Gastrocnemius medialis (tissue), 4 donors: Measurements from ENCODE around the gene PRSS23. TPM values are rescaled to one million over a fixed set of nuclear protein-coding genes. Genes with fewer than 3 reads are reported as not detected.

ENCODE experiments used
- ATAC-seq, 2 donors: fragments of 150-250 bp; one replicate each; pipeline ENCODE4 v1.9.1; 2016
- DNase-seq, 2 donors: peaks; one replicate each; pipeline ENCODE4 v3.0.0-alpha.2; 2019
- H3K27ac ChIP-seq, 4 donors: fragments of 200-600 bp; sonication (generic); 1 replicate in 1 of 4; 2 replicates in 3 of 4; pipeline ENCODE4 v1.5.1; 2016 to 2018; ENCODE audit warnings: mild to moderate bottlenecking in 2 of 4, moderate library complexity in 1 of 4
- H3K27me3 ChIP-seq, 3 donors: fragments of 200-600 bp; sonication (generic) in 2 of 3; 1 replicate in 1 of 3; 2 replicates in 2 of 3; pipeline versions ENCODE4 v1.5.1 to v1.6.0; 2016 to 2019; ENCODE audit warnings: mild to moderate bottlenecking in 1 of 3, moderate library complexity in 1 of 3
- H3K36me3 ChIP-seq, 2 donors: fragments of 200-600 bp; sonication (generic) in 1 of 2; one replicate each; pipeline ENCODE4 v1.5.1; 2017 to 2018
- H3K4me1 ChIP-seq, 2 donors: fragments of 200-600 bp; sonication (generic) in 1 of 2; one replicate each; pipeline ENCODE4 v1.5.1; 2016 to 2017; ENCODE audit warnings: mild to moderate bottlenecking in 2 of 2
- H3K4me3 ChIP-seq, 4 donors: fragments of 200-600 bp; sonication (generic) in 3 of 4; 1 replicate in 1 of 4; 2 replicates in 3 of 4; pipeline ENCODE4 v1.5.1; 2016 to 2019; ENCODE audit warnings: mild to moderate bottlenecking in 2 of 4
- H3K9me3 ChIP-seq, 3 donors: fragments of 200-600 bp; sonication (generic) in 2 of 3; 1 replicate in 1 of 3; 2 replicates in 2 of 3; pipeline ENCODE4 v1.5.1; 2016 to 2019
- CTCF ChIP-seq, 5 experiments: fragments of 450-650 bp in 3 of 5; fragments of 200-600 bp in 2 of 5; sonication (generic) in 2 of 5; IDR thresholded peaks in 4 of 5; conservative IDR thresholded peaks in 1 of 5; 1 replicate in 4 of 5; 2 replicates in 1 of 5; pipeline ENCODE4 v1.5.1; 2016 to 2019; ENCODE audit warnings: antibody characterized with exemption in 5 of 5, mild to moderate bottlenecking in 3 of 5, moderate library complexity in 3 of 5
- POLR2A ChIP-seq, 2 donors: fragments of 450-650 bp; IDR thresholded peaks; one replicate each; pipeline ENCODE4 v1.6.1; 2017; ENCODE audit warnings: antibody characterized with exemption in 2 of 2, mild to moderate bottlenecking in 2 of 2, moderate library complexity in 2 of 2
- in situ Hi-C, 4 donors: fragments of 200-750 bp; cut with MboI; loops; one replicate each; pipeline versions ENCODE4 v1.15.0 to v1.8.0; 2017; ENCODE audit warnings: low sequenced_read_pairs in 4 of 4
- intact Hi-C: fragments of 100-400 bp; cut with DNase I; formaldehyde crosslinking; loops from one replicate; pipeline ENCODE4 v1.15.1; 2023; ENCODE audit warnings: low total_unique reads
- total RNA-seq, 4 donors: library from RNA; depleted of rRNA; stranded (reverse); fragments of >200 nt; gene quantifications; one replicate each; pipeline versions ENCODE4 v1.1.0 to v1.2.3, GENCODE V29; 2016

The PRSS23 gene
- total RNA-seq, 4 donors from 2014 or later = 2.4 to 12.2 (median 7.1) TPM

GRCh38 chr11:86803136-86804045, 3.0 kb downstream of the PRSS23 start:
- Histone ChIP-seq H3K4me3 (no peak overlapping the region), H3K4me1 (peaks cover 5 to 39% of the 10 kb centered on the region in 2 donors), H3K36me3 (no peaks in the 10 kb centered on the region), H3K27me3 (no peaks in the 10 kb centered on the region), H3K9me3 (no peaks in the 10 kb centered on the region), H3K27ac (no peak overlapping the region)
- in situ Hi-C loops = loop anchor here in 3 of 4 donors (10.0 to 25.0 kb wide), 3 partner anchors 129 to 941 kb away; partner anchors contain the start of genes CCDC83 (in 1 of the 3) and ME3 (in 1 of the 3)
- ATAC-seq (no peak), DNase-seq (no peak)
- intact Hi-C loops = no loop called here
- TF ChIP-seq POLR2A (IDR thresholded peaks at IDR 0.05) = no peak

GRCh38 chr11:86804951-86805350, 4.6 kb downstream of the PRSS23 start:
- Histone ChIP-seq H3K27me3 (no peaks in the 10 kb centered on the region), H3K4me1 (peaks cover 5 to 34% of the 10 kb centered on the region in 2 donors), H3K36me3 (no peaks in the 10 kb centered on the region), H3K4me3 (no peak overlapping the region), H3K9me3 (no peaks in the 10 kb centered on the region), H3K27ac (peak overlapping the region in 3 of 4 donors; percentile 1 to 15 (median 7))
- TF ChIP-seq CTCF (IDR thresholded peaks at IDR 0.05 in 4 of 5, conservative IDR thresholded peaks at IDR 0.05 in 1 of 5) = no peak
- TF ChIP-seq POLR2A (IDR thresholded peaks at IDR 0.05) = no peak
- in situ Hi-C loops = loop anchor here in 3 of 4 donors (10.0 to 25.0 kb wide), 3 partner anchors 130 to 943 kb away; partner anchors contain the start of genes CCDC83 (in 1 of the 3) and ME3 (in 1 of the 3)
- ATAC-seq (no peak), DNase-seq (no peak)
- intact Hi-C loops = no loop called here

- Histone ChIP-seq H3K27ac (peak overlapping the region in 2 of 4 donors; percentile 7 to 15), H3K27me3 (no peaks in the 10 kb centered on the region), H3K4me1 (peaks cover 5 to 31% of the 10 kb centered on the region in 2 donors), H3K9me3 (no peaks in the 10 kb centered on the region), H3K36me3 (no peaks in the 10 kb centered on the region), H3K4me3 (no peak overlapping the region)
- DNase-seq (no peak), ATAC-seq (peak in 1 of 2 donors; percentile 18)
- intact Hi-C loops (no loop called here), in situ Hi-C loops (loop anchor here in 3 of 4 donors (10.0 to 25.0 kb wide), 3 partner anchors 131 to 944 kb away; partner anchors contain the start of genes CCDC83 (in 1 of the 3) and ME3 (in 1 of the 3))
- no peak for TF ChIP-seq CTCF (IDR thresholded peaks at IDR 0.05 in 4 of 5, conservative IDR thresholded peaks at IDR 0.05 in 1 of 5)
- TF ChIP-seq POLR2A (IDR thresholded peaks at IDR 0.05) = no peak
These were observed 5.5 kb downstream of the PRSS23 start for GRCh38 chr11:86805873-86806310.

GRCh38 chr11:86806903-86807302, 6.6 kb downstream of the PRSS23 start:
- Histone ChIP-seq H3K27me3 (no peaks in the 10 kb centered on the region), H3K27ac (no peak overlapping the region), H3K9me3 (no peaks in the 10 kb centered on the region), H3K36me3 (no peaks in the 10 kb centered on the region), H3K4me1 (peaks cover 0 to 22% of the 10 kb centered on the region in 2 donors), H3K4me3 (no peak overlapping the region)
- DNase-seq (no peak), ATAC-seq (no peak)
- in situ Hi-C loops (loop anchor here in 3 of 4 donors (10.0 to 25.0 kb wide), 3 partner anchors 132 to 945 kb away; partner anchors contain the start of genes CCDC83 (in 1 of the 3) and ME3 (in 1 of the 3)), intact Hi-C loops (no loop called here)
- TF ChIP-seq POLR2A (IDR thresholded peaks at IDR 0.05) (no peak), CTCF (IDR thresholded peaks at IDR 0.05 in 4 of 5, conservative IDR thresholded peaks at IDR 0.05 in 1 of 5) (no peak)

- Histone ChIP-seq H3K4me3 (no peak overlapping the region), H3K36me3 (no peaks in the 10 kb centered on the region), H3K4me1 (peaks cover 0 to 22% of the 10 kb centered on the region in 2 donors), H3K27me3 (no peaks in the 10 kb centered on the region), H3K27ac (peak overlapping the region in 1 of 4 donors; percentile 7), H3K9me3 (no peaks in the 10 kb centered on the region)
- in situ Hi-C loops (loop anchor here in 3 of 4 donors (10.0 to 25.0 kb wide), 3 partner anchors 133 to 945 kb away; partner anchors contain the start of genes CCDC83 (in 1 of the 3) and ME3 (in 1 of the 3)), intact Hi-C loops (no loop called here)
- DNase-seq = no peak
- ATAC-seq = no peak
- TF ChIP-seq POLR2A (IDR thresholded peaks at IDR 0.05) = no peak
- TF ChIP-seq CTCF (IDR thresholded peaks at IDR 0.05 in 4 of 5, conservative IDR thresholded peaks at IDR 0.05 in 1 of 5) = no peak
These were observed 7.0 kb downstream of the PRSS23 start for GRCh38 chr11:86807360-86807759.
